IPS-NIHi7 (cell line): ENCODE data around the gene FGFR4.
A peak's percentile ranks its signal among the peaks of the same experiment; 100 is the strongest.

Experiments
- DNase-seq: peaks from one replicate; pipeline ENCODE4 v3.0.0; 2012; ENCODE audit warnings: mixed read lengths; ENCODE audit errors: extremely low spot score

Gene FGFR4

GRCh38 chr5:177085985-177086653 is 596 bp upstream of the FGFR4 start:
- DNase-seq = no peak

GRCh38 chr5:177087398-177088005 is 787 bp downstream of the FGFR4 start:
- DNase-seq = no peak

- DNase-seq = no peak
Measured at GRCh38 chr5:177089127-177089526, 2.4 kb downstream of the FGFR4 start.

GRCh38 chr5:177089825-177090641 is 3.3 kb downstream of the FGFR4 start:
- DNase-seq = no peak

- DNase-seq = no peak
Measured at GRCh38 chr5:177090813-177091212, 4.1 kb downstream of the FGFR4 start.

GRCh38 chr5:177091232-177091631 is 4.5 kb downstream of the FGFR4 start:
- no peak for DNase-seq

GRCh38 chr5:177092178-177093081 is 5.7 kb downstream of the FGFR4 start:
- DNase-seq = no peak

GRCh38 chr5:177093082-177093712 is 6.5 kb downstream of the FGFR4 start:
- DNase-seq = no peak

- DNase-seq = no peak
Measured at GRCh38 chr5:177093803-177094202, 7.1 kb downstream of the FGFR4 start.

GRCh38 chr5:177094224-177095087 is 7.7 kb downstream of the FGFR4 start:
- no peak for DNase-seq

- no peak for DNase-seq
Measured at GRCh38 chr5:177095088-177095669, 8.5 kb downstream of the FGFR4 start.

- DNase-seq = no peak
Measured at GRCh38 chr5:177096162-177097015, 9.7 kb downstream of the FGFR4 start.

GRCh38 chr5:177097016-177097985 is 10.6 kb downstream of the FGFR4 start:
- no peak for DNase-seq

GRCh38 chr5:177098120-177098469 is 11.4 kb downstream of the FGFR4 start:
- no peak for DNase-seq

- no peak for DNase-seq
Measured at GRCh38 chr5:177098470-177099141, 11.9 kb downstream of the FGFR4 start.

- DNase-seq = peak; percentile 57
Measured at GRCh38 chr5:177099422-177100093, 12.8 kb downstream of the FGFR4 start.

- DNase-seq = no peak
Measured at GRCh38 chr5:177100714-177101121, 14.0 kb downstream of the FGFR4 start.
